Karpas-422 (cell line): ENCODE data around the gene SIGLEC10. TPM values are rescaled to one million over a fixed set of nuclear protein-coding genes. Genes with fewer than 3 reads are reported as not detected.

ENCODE experiments used
- DNase-seq: peaks from one replicate; pipeline ENCODE4 v3.0.0-alpha.2; 2015
- H2AFZ ChIP-seq: fragments of 200-600 bp; sonication (generic); 2 replicates; pipeline ENCODE4 v1.6.1; 2014; ENCODE audit warnings: antibody characterized with exemption, low read length, mixed read lengths
- H3K27ac ChIP-seq: fragments of 200-600 bp; sonication (generic); 2 replicates; pipeline ENCODE4 v1.5.1; 2014; ENCODE audit warnings: mild to moderate bottlenecking, low read length, moderate library complexity
- H3K27me3 ChIP-seq: fragments of 200-600 bp; sonication (generic); 2 replicates; pipeline ENCODE4 v1.6.1; 2014; ENCODE audit warnings: low read length, mixed read lengths
- H3K36me3 ChIP-seq: fragments of 200-600 bp; sonication (generic); 2 replicates; pipeline ENCODE4 v1.6.1; 2014; ENCODE audit warnings: low read length, mixed read lengths; ENCODE audit not compliant: insufficient read depth
- H3K4me1 ChIP-seq: fragments of 200-600 bp; sonication (generic); 2 replicates; pipeline ENCODE4 v1.6.1; 2014; ENCODE audit warnings: mild to moderate bottlenecking, low read length, mixed read lengths
- H3K4me2 ChIP-seq: fragments of 200-600 bp; sonication (generic); 2 replicates; pipeline ENCODE4 v1.6.1; 2014; ENCODE audit warnings: low read length, low read depth, mild to moderate bottlenecking; ENCODE audit not compliant: poor library complexity, severe bottlenecking
- H3K4me3 ChIP-seq: fragments of 200-600 bp; sonication (generic); 2 replicates; pipeline ENCODE4 v1.5.1; 2014; ENCODE audit warnings: mild to moderate bottlenecking, antibody characterized with exemption, low read length, mixed read lengths
- H3K79me2 ChIP-seq: fragments of 200-600 bp; sonication (generic); 2 replicates; pipeline ENCODE4 v1.6.1; 2014; ENCODE audit warnings: mild to moderate bottlenecking, low read length, mixed read lengths
- H3K9ac ChIP-seq: fragments of 200-600 bp; sonication (generic); 2 replicates; pipeline ENCODE4 v1.6.0; 2014; ENCODE audit warnings: low read length
- H3K9me2 ChIP-seq: fragments of 200-600 bp; sonication (generic), shearing (Covaris generic); replicated peaks from 2 replicates; pipeline ENCODE4 v1.6.0; 2014; ENCODE audit warnings: mild to moderate bottlenecking, low read length, moderate library complexity; ENCODE audit not compliant: insufficient read depth
- H3K9me3 ChIP-seq: fragments of 300-700, 200-600 bp; sonication (generic); 2 replicates; pipeline ENCODE4 v1.6.1; 2014; ENCODE audit warnings: low read length, mixed read lengths
- H4K20me1 ChIP-seq: fragments of 200-600 bp; sonication (generic); 2 replicates; pipeline ENCODE4 v1.6.1; 2014; ENCODE audit warnings: mild to moderate bottlenecking, antibody characterized with exemption, low read length, low read depth; ENCODE audit not compliant: insufficient read depth
- total RNA-seq: library from RNA; depleted of rRNA; stranded (reverse); fragments of >200 nt; shearing (Covaris generic); gene quantifications from 2 replicates; pipeline ENCODE4 v1.2.3, GENCODE V29; 2014; ENCODE audit warnings: low replicate concordance

SIGLEC10 gene
- total RNA-seq, 1 experiment from 2014 or later, result 500 TPM

GRCh38 chr19:51394050-51394836 is 23.2 kb downstream of the SIGLEC10 start:
- H4K20me1 ChIP-seq, result no peaks in the 10 kb centered on the region
- 0 out of 2 replicates have a peak, but pooled peaks cover 7% of the 10 kb centered on the region for H3K79me2 ChIP-seq
- H3K4me2 ChIP-seq, result peak overlapping the region; percentile 91
- peak; percentile 100 for DNase-seq
- H3K36me3 ChIP-seq, result no peaks in the 10 kb centered on the region
- H3K9me2 ChIP-seq, result no peaks in the 10 kb centered on the region
- no peaks in the 10 kb centered on the region for H3K9me3 ChIP-seq
- H3K4me3 ChIP-seq, result peak overlapping the region; percentile 79
- peaks cover 47% of the 10 kb centered on the region for H3K4me1 ChIP-seq
- peak overlapping the region; percentile 29; the same call in 1 of the 2 replicates for H2AFZ ChIP-seq
- no peaks in the 10 kb centered on the region for H3K27me3 ChIP-seq
- H3K27ac ChIP-seq, result peak overlapping the region; percentile 96
- peak overlapping the region; percentile 91 for H3K9ac ChIP-seq

- H3K4me1 ChIP-seq, result peaks cover 34% of the 10 kb centered on the region
- H2AFZ ChIP-seq, result 0 out of 2 replicates have a peak overlapping the region, but pooled peaks have one; percentile 0
- DNase-seq, result no peak
Measured at GRCh38 chr19:51392701-51393100, 24.7 kb downstream of the SIGLEC10 start.

GRCh38 chr19:51391073-51391611 is 26.3 kb downstream of the SIGLEC10 start:
- Histone ChIP-seq H3K4me2 (peak overlapping the region; percentile 25), H3K9me2 (no peaks in the 10 kb centered on the region), H3K79me2 (0 out of 2 replicates have a peak, but pooled peaks cover 5% of the 10 kb centered on the region), H2AFZ (peak overlapping the region; percentile 74), H4K20me1 (no peaks in the 10 kb centered on the region), H3K4me1 (peaks cover 26% of the 10 kb centered on the region), H3K27ac (no peak overlapping the region), H3K36me3 (no peaks in the 10 kb centered on the region), H3K9me3 (no peaks in the 10 kb centered on the region), H3K4me3 (no peak overlapping the region), H3K9ac (no peak overlapping the region), H3K27me3 (no peaks in the 10 kb centered on the region)
- no peak for DNase-seq

More at GRCh38 chr19:51392701-51393100, 24.7 kb downstream of the SIGLEC10 start:
- Histone ChIP-seq H3K9me3 (no peaks in the 10 kb centered on the region), H3K9me2 (no peaks in the 10 kb centered on the region), H3K79me2 (0 out of 2 replicates have a peak, but pooled peaks cover 5% of the 10 kb centered on the region), H3K4me3 (no peak overlapping the region), H3K27me3 (no peaks in the 10 kb centered on the region), H3K36me3 (no peaks in the 10 kb centered on the region), H4K20me1 (no peaks in the 10 kb centered on the region), H3K27ac (no peak overlapping the region), H3K4me2 (peak overlapping the region; percentile 78), H3K9ac (no peak overlapping the region)

- H3K79me2 ChIP-seq, result no peaks in the 10 kb centered on the region
- no peak overlapping the region for H2AFZ ChIP-seq
- H3K4me2 ChIP-seq, result no peak overlapping the region
- no peaks in the 10 kb centered on the region for H3K36me3 ChIP-seq
- H4K20me1 ChIP-seq, result no peaks in the 10 kb centered on the region
- H3K4me1 ChIP-seq, result peaks cover 9% of the 10 kb centered on the region
- H3K9ac ChIP-seq, result no peak overlapping the region
- no peaks in the 10 kb centered on the region for H3K9me2 ChIP-seq
- no peaks in the 10 kb centered on the region for H3K27me3 ChIP-seq
- no peak for DNase-seq
- no peak overlapping the region for H3K27ac ChIP-seq
- no peak overlapping the region for H3K4me3 ChIP-seq
- H3K9me3 ChIP-seq, result no peaks in the 10 kb centered on the region
Measured at GRCh38 chr19:51389143-51389542, 28.3 kb downstream of the SIGLEC10 start.

GRCh38 chr19:51387924-51388389 is 29.5 kb downstream of the SIGLEC10 start, which contains the start of gene LIM2:
Gene LIM2, minus strand, starts transcription at chr19:51387974. Its CDS starts 531 bp downstream, at chr19:51387443.
- no peaks in the 10 kb centered on the region for H3K9me2 ChIP-seq
- H3K36me3 ChIP-seq, result no peaks in the 10 kb centered on the region
- H3K27ac ChIP-seq, result no peak within 1 kb of the TSS
- H3K4me1 ChIP-seq, result peaks cover 2% of the 10 kb centered on the region; the same call in 1 of the 2 replicates
- H3K9ac ChIP-seq, result no peak within 1 kb of the TSS
- no peak within 1 kb of the TSS for H2AFZ ChIP-seq
- H3K4me2 ChIP-seq, result no peak within 1 kb of the TSS
- H3K4me3 ChIP-seq, result no peak within 1 kb of the TSS
- no peak for DNase-seq
- H4K20me1 ChIP-seq, result no peaks in the 10 kb centered on the region
- H3K79me2 ChIP-seq, result no peaks in the 10 kb centered on the region
- no peaks in the 10 kb centered on the region for H3K9me3 ChIP-seq
- no peaks in the 10 kb centered on the region for H3K27me3 ChIP-seq

- H3K9ac ChIP-seq, result no peak overlapping the region
- no peaks in the 10 kb centered on the region for H3K27me3 ChIP-seq
- no peaks in the 10 kb centered on the region for H3K4me1 ChIP-seq
- no peak overlapping the region for H2AFZ ChIP-seq
- H4K20me1 ChIP-seq, result no peaks in the 10 kb centered on the region
- DNase-seq, result no peak
- H3K79me2 ChIP-seq, result no peaks in the 10 kb centered on the region
- no peak overlapping the region for H3K4me3 ChIP-seq
- no peaks in the 10 kb centered on the region for H3K36me3 ChIP-seq
- H3K4me2 ChIP-seq, result no peak overlapping the region
- no peak overlapping the region for H3K27ac ChIP-seq
- H3K9me2 ChIP-seq, result no peaks in the 10 kb centered on the region
- H3K9me3 ChIP-seq, result no peaks in the 10 kb centered on the region
Measured at GRCh38 chr19:51386882-51387520, 30.4 kb downstream of the SIGLEC10 start.

GRCh38 chr19:51382004-51382403 is 35.4 kb downstream of the SIGLEC10 start:
- H3K9me2 ChIP-seq, result no peaks in the 10 kb centered on the region
- no peaks in the 10 kb centered on the region for H3K9me3 ChIP-seq
- H3K36me3 ChIP-seq, result no peaks in the 10 kb centered on the region
- no peak for DNase-seq
- no peak overlapping the region for H2AFZ ChIP-seq
- H3K4me1 ChIP-seq, result no peaks in the 10 kb centered on the region
- no peak overlapping the region for H3K4me2 ChIP-seq
- H4K20me1 ChIP-seq, result no peaks in the 10 kb centered on the region
- H3K4me3 ChIP-seq, result no peak overlapping the region
- no peaks in the 10 kb centered on the region; the same call in 1 of the 2 replicates for H3K27me3 ChIP-seq
- no peaks in the 10 kb centered on the region for H3K79me2 ChIP-seq
- H3K9ac ChIP-seq, result no peak overlapping the region
- H3K27ac ChIP-seq, result no peak overlapping the region

GRCh38 chr19:51380379-51380778 is 37.1 kb downstream of the SIGLEC10 start:
- Histone ChIP-seq H3K36me3 (no peaks in the 10 kb centered on the region), H3K4me3 (no peak overlapping the region), H3K79me2 (no peaks in the 10 kb centered on the region), H3K9ac (no peak overlapping the region), H3K27ac (no peak overlapping the region), H3K27me3 (no peaks in the 10 kb centered on the region; the same call in 1 of the 2 replicates), H3K9me2 (no peaks in the 10 kb centered on the region), H4K20me1 (no peaks in the 10 kb centered on the region), H2AFZ (no peak overlapping the region), H3K4me1 (no peaks in the 10 kb centered on the region), H3K4me2 (no peak overlapping the region), H3K9me3 (no peaks in the 10 kb centered on the region)
- DNase-seq, result no peak
